AG04449 (cell line): ENCODE data around the gene JAKMIP1.

ENCODE experiments used
- CTCF ChIA-PET: fragments of 350-600 bp; formaldehyde crosslinking; extraction: SDS; loops from one replicate; lab custom pipeline; 2021; ENCODE audit warnings: antibody characterized with exemption; lab: Yijun Ruan, JAX
- POLR2A ChIA-PET: fragments of 400-600, 350-600 bp; formaldehyde crosslinking; extraction: SDS; loops from one replicate; lab custom pipeline; 2020; ENCODE audit warnings: antibody characterized with exemption, inconsistent platforms; lab: Yijun Ruan, JAX
- DNase-seq: peaks from one replicate; pipeline ENCODE4 v3.0.0-alpha.2; 2010; ENCODE audit warnings: low read depth, low spot score
- H3K4me3 ChIP-seq: 2 replicates; pipeline ENCODE4 v1.5.1; 2011; ENCODE audit warnings: low read depth, mild to moderate bottlenecking, control low read depth, low read length
- CTCF ChIP-seq: IDR thresholded peaks from one replicate; pipeline ENCODE4 v1.5.1; 2011; ENCODE audit warnings: mild to moderate bottlenecking, moderate library complexity, low read length, control low read depth, inconsistent platforms; ENCODE audit not compliant: insufficient read depth; ENCODE audit errors: missing control alignments

Gene JAKMIP1

GRCh38 chr4:5991405-5991804 is 208.9 kb downstream of the JAKMIP1 start:
- POLR2A ChIA-PET = no interaction called here

GRCh38 chr4:5990446-5991160 is 209.7 kb downstream of the JAKMIP1 start:
- DNase-seq = no peak
- TF ChIP-seq CTCF = no peak
- POLR2A ChIA-PET = no interaction called here
- H3K4me3 ChIP-seq = no peak overlapping the region
- CTCF ChIA-PET = no interaction called here

More at GRCh38 chr4:5991405-5991804, 208.9 kb downstream of the JAKMIP1 start:
- no peak overlapping the region for H3K4me3 ChIP-seq
- no peak for DNase-seq
- TF ChIP-seq CTCF = no peak
- CTCF ChIA-PET = interaction anchor here (1.1 kb wide), 1 partner anchor 11 kb away, joined by 3 read pairs; no protein-coding TSS in a partner anchor

GRCh38 chr4:5989236-5990225 is 210.8 kb downstream of the JAKMIP1 start:
- no peak overlapping the region for H3K4me3 ChIP-seq
- TF ChIP-seq CTCF = no peak
- CTCF ChIA-PET = interaction anchor here (1.8 kb wide), 1 partner anchor 9 kb away, joined by 8 read pairs; no protein-coding TSS in a partner anchor
- POLR2A ChIA-PET = no interaction called here
- no peak for DNase-seq

GRCh38 chr4:5988086-5988845 is 212.1 kb downstream of the JAKMIP1 start:
- no peak for DNase-seq
- no peak overlapping the region for H3K4me3 ChIP-seq
- CTCF ChIA-PET = interaction anchor here (1.8 kb wide), 1 partner anchor 10 kb away, joined by 8 read pairs; no protein-coding TSS in a partner anchor
- TF ChIP-seq CTCF = no peak
- POLR2A ChIA-PET = no interaction called here

- no peak overlapping the region for H3K4me3 ChIP-seq
- DNase-seq = no peak
- ChIA-PET POLR2A (no interaction called here), CTCF (interaction anchor here (2.4 to 2.5 kb wide), 2 partner anchors 13 kb away, joined by 16 to 17 read pairs; no protein-coding TSS in a partner anchor)
- TF ChIP-seq CTCF = no peak
These were observed 215.5 kb downstream of the JAKMIP1 start for GRCh38 chr4:5984843-5985242.
